ENCODE data around the gene XRRA1.

DNA sequence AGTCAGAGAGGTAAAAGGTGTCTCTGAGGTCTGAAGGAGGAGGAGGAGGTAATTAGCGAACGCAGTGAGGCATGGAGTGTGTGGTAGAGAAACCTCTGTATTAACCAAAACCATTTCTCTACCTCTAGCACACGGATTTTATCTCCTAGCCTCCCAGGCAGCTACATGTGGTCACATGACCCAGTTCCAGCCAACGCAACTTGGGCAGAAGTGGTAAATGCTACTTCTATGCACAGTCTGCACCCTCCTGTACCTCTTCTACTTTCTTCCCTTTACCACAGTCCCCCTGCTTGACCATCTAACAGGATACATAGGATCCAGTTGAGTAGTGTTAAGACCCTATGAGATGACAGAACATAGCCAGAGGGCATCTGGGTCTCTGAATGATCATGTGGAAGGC, 95.7 kb downstream of the XRRA1 start:
- TF ChIP-seq CTCF (conservative IDR thresholded peaks at IDR 0.05; ENCODE audit: low read length) (no peak), EZH2phosphoT487 (IDR thresholded peaks at IDR 0.05; ENCODE audit: borderline replicate concordance) (no peak)
